Jurkat, Clone E6-1 (cell line): ENCODE measurements around the gene FAM193B.
"Not testable (repeated sequence)": the region's sequence is repeated elsewhere in the genome, so short reads cannot be mapped to it uniquely, and the experiment has no call there.

Source experiments
- DNase-seq: peaks from one replicate; pipeline ENCODE4 v3.0.0-alpha.2; 2011; ENCODE audit warnings: low read depth, low spot score
- H3K4me3 ChIP-seq: 2 replicates; pipeline ENCODE4 v1.5.1; 2011; ENCODE audit warnings: mild to moderate bottlenecking, low read length, control low read depth, moderate library complexity

FAM193B gene

GRCh38 chr5:177545487-177546257 lies 8.7 kb downstream of the FAM193B start:
- H3K4me3 ChIP-seq = no peak overlapping the region
- DNase-seq = no peak

GRCh38 chr5:177542816-177543465 lies 11.4 kb downstream of the FAM193B start:
- H3K4me3 ChIP-seq = no peak overlapping the region
- DNase-seq = no peak

GRCh38 chr5:177540438-177540837 lies 13.9 kb downstream of the FAM193B start:
- H3K4me3 ChIP-seq = no peak overlapping the region
- no peak for DNase-seq

GRCh38 chr5:177539411-177539810 lies 15.0 kb downstream of the FAM193B start:
- no peak for DNase-seq
- H3K4me3 ChIP-seq = no peak overlapping the region

GRCh38 chr5:177538876-177539275 lies 15.5 kb downstream of the FAM193B start:
- H3K4me3 ChIP-seq = no peak overlapping the region
- DNase-seq = no peak

GRCh38 chr5:177537389-177538361 lies 16.7 kb downstream of the FAM193B start:
- no peak for DNase-seq
- H3K4me3 ChIP-seq = no peak overlapping the region

- H3K4me3 ChIP-seq = no peak overlapping the region
- no peak for DNase-seq
These were observed 18.0 kb downstream of the FAM193B start for GRCh38 chr5:177536386-177536785.

GRCh38 chr5:177535125-177535524 lies 19.2 kb downstream of the FAM193B start:
- no peak for DNase-seq
- H3K4me3 ChIP-seq = no peak overlapping the region

- not testable (repeated sequence) for H3K4me3 ChIP-seq, DNase-seq
These were observed 19.9 kb downstream of the FAM193B start for GRCh38 chr5:177534433-177534832.

GRCh38 chr5:177531209-177531940 lies 23.0 kb downstream of the FAM193B start:
- no peak overlapping the region for H3K4me3 ChIP-seq
- DNase-seq = no peak

GRCh38 chr5:177530638-177531037 lies 23.7 kb downstream of the FAM193B start:
- no peak for DNase-seq
- no peak overlapping the region for H3K4me3 ChIP-seq

GRCh38 chr5:177529247-177530203 lies 24.8 kb downstream of the FAM193B start:
- no peak for DNase-seq
- H3K4me3 ChIP-seq = no peak overlapping the region

GRCh38 chr5:177528631-177529030 lies 25.7 kb downstream of the FAM193B start:
- no peak for DNase-seq

GRCh38 chr5:177527595-177527994 lies 26.8 kb downstream of the FAM193B start:
- H3K4me3 ChIP-seq = no peak overlapping the region
- DNase-seq = no peak

More at GRCh38 chr5:177528631-177529030, 25.7 kb downstream of the FAM193B start:
- no peak overlapping the region for H3K4me3 ChIP-seq

GRCh38 chr5:177526791-177527190 lies 27.6 kb downstream of the FAM193B start:
- H3K4me3 ChIP-seq = no peak overlapping the region
- no peak for DNase-seq

- no peak overlapping the region for H3K4me3 ChIP-seq
- DNase-seq = no peak
These were observed 28.2 kb downstream of the FAM193B start for GRCh38 chr5:177526191-177526590.

- no peak for DNase-seq
- H3K4me3 ChIP-seq = no peak overlapping the region
These were observed 29.3 kb downstream of the FAM193B start for GRCh38 chr5:177524941-177525655.
